Neural progenitor cell (in vitro differentiated cells): ENCODE data around the gene ANKRD30BL. TPM values are rescaled to one million over a fixed set of nuclear protein-coding genes. Genes with fewer than 3 reads are reported as not detected.
"Not testable (repeated sequence)": the region's sequence is repeated elsewhere in the genome, so short reads cannot be mapped to it uniquely, and the experiment has no call there.

Experiments
- DNase-seq: peaks from one replicate; pipeline ENCODE4 v3.0.0-alpha.2; 2016; ENCODE audit warnings: low spot score
- H2AFZ ChIP-seq: fragments of 200-600 bp; sonication (generic); replicated peaks from 2 replicates; pipeline ENCODE4 v1.6.1; 2016; ENCODE audit warnings: antibody characterized with exemption
- H3F3A ChIP-seq: fragments of 200-600 bp; sonication (generic); 2 replicates; pipeline ENCODE4 v1.6.1; 2016; ENCODE audit warnings: antibody characterized with exemption, low read depth
- H3K27ac ChIP-seq: fragments of 200-600 bp; sonication (generic); 2 replicates; pipeline ENCODE4 v1.5.1; 2016; ENCODE audit warnings: mild to moderate bottlenecking
- H3K27me3 ChIP-seq: fragments of 200-600 bp; sonication (generic); 2 replicates; pipeline ENCODE4 v1.6.1; 2016; ENCODE audit warnings: mild to moderate bottlenecking, moderate library complexity
- H3K36me3 ChIP-seq: fragments of 200-600 bp; sonication (generic); 2 replicates; pipeline ENCODE4 v1.5.1; 2016
- H3K4me1 ChIP-seq: fragments of 200-600 bp; sonication (generic); 2 replicates; pipeline ENCODE4 v1.6.1; 2016; ENCODE audit warnings: mixed run types
- H3K4me2 ChIP-seq: fragments of 200-600 bp; sonication (generic); 2 replicates; pipeline ENCODE4 v1.6.1; 2016
- H3K4me3 ChIP-seq: fragments of 200-600 bp; sonication (generic); 2 replicates; pipeline ENCODE4 v1.5.1; 2016
- H3K79me2 ChIP-seq: fragments of 200-600 bp; sonication (generic); 2 replicates; pipeline ENCODE4 v1.6.1; 2016; ENCODE audit warnings: low read depth
- H3K9ac ChIP-seq: fragments of 200-600 bp; sonication (generic); 2 replicates; pipeline ENCODE4 v1.6.1; 2016
- H3K9me3 ChIP-seq: fragments of 200-600 bp; sonication (generic); 2 replicates; pipeline ENCODE4 v1.5.1; 2016; ENCODE audit warnings: low read depth
- H4K20me1 ChIP-seq: fragments of 200-600 bp; sonication (generic); 2 replicates; pipeline ENCODE4 v1.6.1; 2016; ENCODE audit warnings: low read depth
- H3K27ac Mint-ChIP-seq: 3 replicates; pipeline ENCODE4 v1.8.0; 2021; ENCODE audit warnings: mixed read lengths
- H3K27me3 Mint-ChIP-seq: 2 replicates; pipeline ENCODE4 v1.8.0; 2022; ENCODE audit warnings: low read depth, mild to moderate bottlenecking, inconsistent platforms, moderate library complexity, mixed read lengths; ENCODE audit not compliant: insufficient read depth
- H3K36me3 Mint-ChIP-seq: 3 replicates; pipeline ENCODE4 v1.8.0; 2021; ENCODE audit warnings: mixed read lengths
- H3K4me1 Mint-ChIP-seq: 3 replicates; pipeline ENCODE4 v1.8.0; 2021; ENCODE audit warnings: mixed read lengths
- H3K4me3 Mint-ChIP-seq: 3 replicates; pipeline ENCODE4 v1.8.0; 2021; ENCODE audit warnings: mild to moderate bottlenecking, moderate library complexity, mixed read lengths
- H3K9me3 Mint-ChIP-seq: 3 replicates; pipeline ENCODE4 v1.8.0; 2020; ENCODE audit warnings: mixed read lengths
- total RNA-seq: library from RNA; depleted of rRNA; stranded (reverse); fragments of >200 nt; gene quantifications from 2 replicates; pipeline ENCODE4 v1.2.3, GENCODE V29; 2015; ENCODE audit warnings: low replicate concordance

The ANKRD30BL gene, protein sequence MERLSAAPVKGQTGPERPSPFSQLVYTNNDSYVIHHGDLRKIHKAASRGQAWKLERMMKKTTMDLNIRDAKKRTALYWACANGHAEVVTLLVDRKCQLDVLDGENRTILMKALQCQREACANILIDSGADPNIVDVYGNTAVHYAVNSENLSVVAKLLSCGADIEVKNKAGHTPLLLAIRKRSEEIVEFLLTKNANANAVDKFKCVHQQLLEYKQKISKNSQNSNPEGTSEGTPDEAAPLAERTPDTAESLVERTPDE
- total RNA-seq: not detected in 2 replicates

DNA sequence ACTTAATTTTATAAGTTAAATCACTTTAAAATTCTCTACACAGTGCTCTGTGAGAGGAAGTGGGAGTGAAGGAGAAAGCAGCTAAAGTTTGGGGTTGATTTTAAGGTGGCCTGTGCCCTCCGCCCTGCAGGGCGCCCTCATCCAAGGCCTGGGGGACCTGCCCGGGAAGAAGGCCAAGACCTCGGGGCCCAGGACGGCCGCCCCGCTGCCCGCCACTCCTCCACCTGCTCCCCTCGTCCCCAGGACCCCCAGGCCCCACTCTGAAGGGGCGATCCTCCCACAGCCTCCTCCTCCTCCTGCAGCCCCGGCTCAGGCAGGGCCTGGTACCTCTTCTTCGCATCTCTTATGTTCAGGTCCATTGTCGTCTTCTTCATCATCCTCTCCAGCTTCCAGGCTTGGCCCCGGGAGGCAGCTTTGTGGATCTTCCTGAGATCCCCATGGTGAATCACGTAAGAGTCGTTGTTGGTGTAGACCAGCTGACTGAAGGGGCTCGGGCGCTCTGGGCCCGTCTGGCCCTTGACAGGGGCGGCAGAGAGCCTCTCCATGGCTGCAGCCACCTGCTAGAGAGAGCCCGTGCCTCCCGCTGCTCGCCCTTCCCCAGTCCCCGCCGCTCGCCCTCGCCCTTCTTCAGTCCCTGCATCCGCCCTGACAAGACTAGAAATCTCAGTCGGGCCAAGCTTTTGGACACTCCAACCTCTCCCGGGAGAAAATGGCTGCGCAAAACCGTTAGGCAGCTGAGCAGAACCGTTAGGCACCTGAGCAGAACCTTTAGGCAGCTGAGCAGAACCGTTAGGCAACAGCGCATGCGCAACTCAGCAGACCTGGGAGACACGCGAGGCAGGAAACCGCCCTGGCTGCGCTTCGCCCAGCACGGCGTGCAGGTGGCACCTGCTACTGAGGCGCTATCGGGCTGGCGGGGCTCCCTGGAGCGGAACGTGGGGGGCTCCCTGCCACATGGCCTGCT, at the start of gene ANKRD30BL:
Gene ANKRD30BL, minus strand, starts transcription at position 792 of the 964 bp plus-strand sequence. Its CDS starts 247 bp downstream, at position 545.
- H3K4me3 ChIP-seq, H3F3A ChIP-seq, H3K9ac ChIP-seq, H3K4me2 ChIP-seq, H3K27me3 ChIP-seq, H3K4me3 Mint-ChIP-seq, H3K27me3 Mint-ChIP-seq, H3K9me3 Mint-ChIP-seq, H2AFZ ChIP-seq, H3K4me1 Mint-ChIP-seq, H3K9me3 ChIP-seq, H3K36me3 ChIP-seq, H4K20me1 ChIP-seq, H3K79me2 ChIP-seq, H3K27ac Mint-ChIP-seq, H3K36me3 Mint-ChIP-seq, DNase-seq, H3K4me1 ChIP-seq, H3K27ac ChIP-seq: not testable (repeated sequence)

- not testable (repeated sequence) for H3K79me2 ChIP-seq, H3K9ac ChIP-seq, H3K27me3 ChIP-seq, H3K4me1 ChIP-seq, H3K27ac Mint-ChIP-seq, H2AFZ ChIP-seq, DNase-seq, H3K9me3 Mint-ChIP-seq, H3F3A ChIP-seq, H3K4me2 ChIP-seq, H3K27ac ChIP-seq, H4K20me1 ChIP-seq, H3K4me3 Mint-ChIP-seq, H3K27me3 Mint-ChIP-seq, H3K36me3 Mint-ChIP-seq, H3K4me3 ChIP-seq, H3K36me3 ChIP-seq, H3K9me3 ChIP-seq, H3K4me1 Mint-ChIP-seq
These were observed 41.1 kb upstream of the ANKRD30BL start for GRCh38 chr2:132202866-132203265.

- H3K27ac ChIP-seq, H2AFZ ChIP-seq, H3K27me3 Mint-ChIP-seq, H3K4me3 ChIP-seq, H3K27ac Mint-ChIP-seq, H3K4me2 ChIP-seq, DNase-seq, H3K4me1 ChIP-seq, H3K4me3 Mint-ChIP-seq, H3K4me1 Mint-ChIP-seq, H3K9me3 ChIP-seq, H3K36me3 Mint-ChIP-seq, H3K9me3 Mint-ChIP-seq, H3K36me3 ChIP-seq, H3K79me2 ChIP-seq, H3K9ac ChIP-seq, H3K27me3 ChIP-seq, H3F3A ChIP-seq, H4K20me1 ChIP-seq: not testable (repeated sequence)
These were observed 31.1 kb upstream of the ANKRD30BL start for GRCh38 chr2:132192854-132193253.

GRCh38 chr2:132167100-132167499, 5.3 kb upstream of the ANKRD30BL start:
- not testable (repeated sequence) for H3K4me3 Mint-ChIP-seq, H3K27me3 ChIP-seq, H3F3A ChIP-seq, H3K4me1 ChIP-seq, H4K20me1 ChIP-seq, H3K36me3 Mint-ChIP-seq, H3K4me1 Mint-ChIP-seq, DNase-seq, H3K27ac ChIP-seq, H3K27me3 Mint-ChIP-seq, H3K9me3 Mint-ChIP-seq, H3K79me2 ChIP-seq, H3K9ac ChIP-seq, H3K4me3 ChIP-seq, H3K4me2 ChIP-seq, H2AFZ ChIP-seq, H3K27ac Mint-ChIP-seq, H3K9me3 ChIP-seq, H3K36me3 ChIP-seq

DNA sequence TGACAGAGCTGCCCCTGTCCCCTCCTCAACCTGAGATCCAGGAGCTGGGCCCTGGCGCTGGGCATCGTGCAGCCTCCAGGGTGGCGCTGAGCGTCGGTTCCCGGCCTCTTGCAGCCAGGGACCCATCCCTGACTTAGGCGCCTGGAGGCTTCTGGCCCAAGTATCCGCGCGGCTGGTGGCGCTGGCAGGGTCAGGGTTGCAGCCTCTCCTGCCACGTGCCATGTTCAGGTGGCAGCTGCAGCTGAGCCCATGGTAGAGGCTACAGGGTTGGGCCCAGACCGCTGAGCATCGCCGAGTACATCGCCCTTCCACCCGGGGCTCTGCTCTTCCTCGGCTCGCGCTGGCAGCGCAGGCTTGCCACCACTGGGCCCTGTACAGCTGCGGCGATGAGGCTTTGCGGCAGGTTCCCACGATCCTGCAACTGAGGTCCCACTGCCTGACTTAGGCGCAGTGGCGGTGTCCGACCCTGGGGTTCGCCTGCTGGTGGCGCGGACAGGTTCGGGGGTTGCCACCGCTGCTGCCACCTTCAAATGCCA, 441 bp upstream of the ANKRD30BL start:
- H3K4me3 Mint-ChIP-seq, H3K9me3 Mint-ChIP-seq, H3K79me2 ChIP-seq, H4K20me1 ChIP-seq, H3K4me1 Mint-ChIP-seq, H3K27me3 Mint-ChIP-seq, H3K9me3 ChIP-seq, H3K9ac ChIP-seq, H3K4me3 ChIP-seq, H3F3A ChIP-seq, H3K4me2 ChIP-seq, H3K27ac ChIP-seq, H3K36me3 ChIP-seq, H3K27ac Mint-ChIP-seq, H2AFZ ChIP-seq, H3K36me3 Mint-ChIP-seq, H3K4me1 ChIP-seq, DNase-seq, H3K27me3 ChIP-seq: not testable (repeated sequence)
